Activated CD4-positive, alpha-beta T cell treated with anti-CD3 and anti-CD28 coated beads, Interleukin-2, amount 50 U/mL, for 48 hours (primary cell): ENCODE measurements around the gene CENPN.
A peak's percentile ranks its signal among the peaks of the same experiment; 100 is the strongest.

Experiments
- DNase-seq, 2 experiments: peaks; one replicate each; pipeline ENCODE4 v3.0.0-alpha.2; 2020

The CENPN gene

GRCh38 chr16:81035975-81036750 is 29.1 kb downstream of the CENPN start:
- DNase-seq: peak; percentile 40 to 51

- no peak for DNase-seq
Measured at GRCh38 chr16:81036751-81037350, 29.8 kb downstream of the CENPN start.

GRCh38 chr16:81040131-81040530 is 33.1 kb downstream of the CENPN start:
- no peak for DNase-seq

- no peak for DNase-seq
Measured at GRCh38 chr16:81040842-81041241, 33.8 kb downstream of the CENPN start.

GRCh38 chr16:81041696-81042095 is 34.7 kb downstream of the CENPN start:
- no peak for DNase-seq

- no peak for DNase-seq
Measured at GRCh38 chr16:81042821-81043220, 35.8 kb downstream of the CENPN start.

GRCh38 chr16:81053761-81054160 is 46.7 kb downstream of the CENPN start:
- DNase-seq: no peak

- DNase-seq: no peak
Measured at GRCh38 chr16:81060576-81061306, 53.7 kb downstream of the CENPN start.

GRCh38 chr16:81061307-81061640 is 54.3 kb downstream of the CENPN start:
- no peak for DNase-seq

- no peak for DNase-seq
Measured at GRCh38 chr16:81061871-81062608, 55.0 kb downstream of the CENPN start.

- no peak for DNase-seq
Measured at GRCh38 chr16:81066681-81067080, 59.7 kb downstream of the CENPN start.

GRCh38 chr16:81067166-81067565 is 60.2 kb downstream of the CENPN start:
- no peak for DNase-seq

- no peak for DNase-seq
Measured at GRCh38 chr16:81069063-81069462, 62.0 kb downstream of the CENPN start.

- DNase-seq: no peak
Measured at GRCh38 chr16:81070979-81071378, 64.0 kb downstream of the CENPN start.

GRCh38 chr16:81071805-81072204 is 64.8 kb downstream of the CENPN start:
- DNase-seq: no peak

GRCh38 chr16:81073560-81074330 is 66.7 kb downstream of the CENPN start:
- no peak for DNase-seq

- peak; percentile 94 for DNase-seq
Measured at GRCh38 chr16:81076566-81077075, 69.6 kb downstream of the CENPN start.

- DNase-seq: peak; percentile 99
Measured at GRCh38 chr16:81077076-81077940, 70.3 kb downstream of the CENPN start, which contains the start of gene C16orf46. Gene C16orf46 (minus strand): TSS chr16:81077238. CDS start chr16:81063955, 13,283 bp downstream.

- no peak for DNase-seq
Measured at GRCh38 chr16:81080233-81080632, 73.2 kb downstream of the CENPN start.

- DNase-seq: no peak
Measured at GRCh38 chr16:81081014-81081413, 74.0 kb downstream of the CENPN start.
